Activated naive CD4-positive, alpha-beta T cell treated with anti-CD3 and anti-CD28 coated beads, Interleukin-2, amount 10 ng/mL, durations not matched to agents 7 days and 5 days (primary cell): ENCODE results near the gene CIC.

Experiments
- CTCF ChIA-PET: fragments of 350-600 bp; sonication (Branson Sonifier 250); formaldehyde crosslinking; loops from one replicate; lab custom pipeline; 2021; ENCODE audit warnings: antibody characterized with exemption; lab: Charles Lee
- DNase-seq: peaks from one replicate; pipeline ENCODE4 v3.0.0-alpha.2; 2020
- H3K27ac Mint-ChIP-seq: one replicate; pipeline ENCODE4 v1.8.0; 2021; ENCODE audit warnings: mild to moderate bottlenecking, moderate library complexity, mixed read lengths
- H3K27me3 Mint-ChIP-seq: one replicate; pipeline ENCODE4 v1.8.0; 2021; ENCODE audit warnings: mild to moderate bottlenecking, mixed read lengths
- H3K36me3 Mint-ChIP-seq: one replicate; pipeline ENCODE4 v1.8.0; 2021; ENCODE audit warnings: mixed read lengths
- H3K4me1 Mint-ChIP-seq: one replicate; pipeline ENCODE4 v1.8.0; 2021; ENCODE audit warnings: mixed read lengths
- H3K4me3 Mint-ChIP-seq: one replicate; pipeline ENCODE4 v1.8.0; 2021; ENCODE audit warnings: mild to moderate bottlenecking, moderate library complexity, mixed read lengths
- H3K9me3 Mint-ChIP-seq: one replicate; pipeline ENCODE4 v1.8.0; 2021; ENCODE audit warnings: mixed read lengths

The CIC gene

GRCh38 chr19:42247640-42248199 lies 21.3 kb upstream of the CIC start:
- Mint-ChIP-seq H3K4me1 (peaks cover 62% of the 10 kb centered on the region), H3K4me3 (no peak overlapping the region), H3K9me3 (no peaks in the 10 kb centered on the region), H3K27me3 (no peaks in the 10 kb centered on the region), H3K36me3 (peaks cover 13% of the 10 kb centered on the region), H3K27ac (no peak overlapping the region)
- CTCF ChIA-PET = interaction anchor here (2.9 to 6.6 kb wide), 2 partner anchors 31 to 48 kb away, joined by 8 to 57 read pairs; no protein-coding TSS in a partner anchor
- DNase-seq = no peak

GRCh38 chr19:42248270-42249148 lies 20.5 kb upstream of the CIC start:
- Mint-ChIP-seq H3K9me3 (no peaks in the 10 kb centered on the region), H3K4me1 (peaks cover 59% of the 10 kb centered on the region), H3K27ac (no peak overlapping the region), H3K36me3 (peaks cover 16% of the 10 kb centered on the region), H3K4me3 (no peak overlapping the region), H3K27me3 (no peaks in the 10 kb centered on the region)
- DNase-seq = no peak
- CTCF ChIA-PET = interaction anchor here (1.7 to 6.6 kb wide), 2 partner anchors 30 to 137 kb away, joined by 3 to 57 read pairs; no protein-coding TSS in a partner anchor

GRCh38 chr19:42249149-42249750 lies 19.8 kb upstream of the CIC start:
- no peaks in the 10 kb centered on the region for H3K9me3 Mint-ChIP-seq
- no peak overlapping the region for H3K4me3 Mint-ChIP-seq
- H3K27me3 Mint-ChIP-seq = no peaks in the 10 kb centered on the region
- DNase-seq = no peak
- CTCF ChIA-PET = interaction anchor here (1.7 to 3.3 kb wide), 2 partner anchors 30 to 138 kb away, joined by 3 to 18 read pairs; no protein-coding TSS in a partner anchor
- H3K36me3 Mint-ChIP-seq = peaks cover 15% of the 10 kb centered on the region
- H3K27ac Mint-ChIP-seq = no peak overlapping the region
- peaks cover 55% of the 10 kb centered on the region for H3K4me1 Mint-ChIP-seq

DNA sequence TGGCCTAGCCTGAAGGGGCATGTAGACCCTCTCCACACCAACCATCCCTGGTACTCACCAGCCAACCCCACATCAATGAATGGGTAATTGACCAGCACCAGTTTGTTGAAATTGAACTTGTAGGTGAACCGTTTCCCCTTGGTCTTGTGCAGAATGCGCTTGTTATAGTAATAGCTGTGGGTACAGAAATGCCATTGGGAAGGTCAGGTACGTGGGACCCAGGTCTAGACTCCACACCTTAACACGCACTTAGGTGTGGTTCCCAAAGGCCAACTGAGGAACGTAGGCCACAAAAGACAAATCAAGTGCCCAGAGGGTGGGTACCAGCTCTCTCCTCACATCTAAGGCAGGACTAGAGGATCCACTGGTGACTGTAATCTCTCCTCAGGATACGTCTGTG lies 19.3 kb upstream of the CIC start:
- H3K36me3 Mint-ChIP-seq = peaks cover 14% of the 10 kb centered on the region
- DNase-seq = no peak
- no peaks in the 10 kb centered on the region for H3K27me3 Mint-ChIP-seq
- H3K4me3 Mint-ChIP-seq = no peak overlapping the region
- peak overlapping the region; percentile 64 for H3K27ac Mint-ChIP-seq
- H3K9me3 Mint-ChIP-seq = no peaks in the 10 kb centered on the region
- H3K4me1 Mint-ChIP-seq = peaks cover 49% of the 10 kb centered on the region
- CTCF ChIA-PET = interaction anchor here (1.1 to 3.3 kb wide), 3 partner anchors 29 to 139 kb away, joined by 3 to 18 read pairs (median 3); no protein-coding TSS in a partner anchor

DNA sequence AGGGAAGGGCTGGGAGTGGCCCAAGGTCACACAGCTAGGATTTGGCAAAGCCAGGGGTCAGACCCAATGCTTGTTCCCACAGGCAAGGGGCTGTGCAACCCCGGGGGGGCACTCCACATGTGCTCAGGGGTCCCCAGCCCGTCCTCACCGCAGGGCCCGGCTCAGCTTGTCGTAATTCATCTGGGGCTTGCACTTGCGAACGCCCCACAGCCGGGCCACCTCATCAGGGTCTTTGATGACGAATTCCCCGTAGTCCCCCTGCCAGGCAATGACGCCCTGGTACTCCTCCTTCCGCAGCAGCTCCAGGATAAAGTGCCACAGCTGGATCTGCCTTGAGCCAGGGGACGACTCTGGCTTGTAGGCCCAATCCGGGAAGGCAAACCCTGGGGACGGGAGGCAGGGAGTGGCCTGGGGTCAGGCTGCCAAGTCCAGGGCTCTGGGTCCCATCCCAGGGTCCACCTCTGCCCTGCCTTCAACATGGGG lies 18.8 kb upstream of the CIC start:
- Mint-ChIP-seq H3K9me3 (no peaks in the 10 kb centered on the region), H3K27me3 (no peaks in the 10 kb centered on the region), H3K4me3 (peak overlapping the region; percentile 18), H3K4me1 (peaks cover 45% of the 10 kb centered on the region), H3K36me3 (peaks cover 14% of the 10 kb centered on the region), H3K27ac (peak overlapping the region; percentile 64)
- CTCF ChIA-PET = interaction anchor here (1.1 to 3.3 kb wide), 3 partner anchors 29 to 139 kb away, joined by 3 to 18 read pairs (median 3); no protein-coding TSS in a partner anchor
- no peak for DNase-seq

- H3K36me3 Mint-ChIP-seq = peaks cover 14% of the 10 kb centered on the region
- peak overlapping the region; percentile 18 for H3K4me3 Mint-ChIP-seq
- H3K27me3 Mint-ChIP-seq = peaks cover 6% of the 10 kb centered on the region
- CTCF ChIA-PET = interaction anchor here (0.9 to 3.3 kb wide), 6 partner anchors 8 to 140 kb away, joined by 3 to 18 read pairs (median 4); partner anchors contain the start of gene GSK3A
- H3K9me3 Mint-ChIP-seq = no peaks in the 10 kb centered on the region
- H3K27ac Mint-ChIP-seq = peak overlapping the region; percentile 74
- peaks cover 43% of the 10 kb centered on the region for H3K4me1 Mint-ChIP-seq
- DNase-seq = peak; percentile 39
These were observed 18.2 kb upstream of the CIC start for GRCh38 chr19:42250666-42251531.

- H3K36me3 Mint-ChIP-seq = peaks cover 13% of the 10 kb centered on the region
- H3K4me3 Mint-ChIP-seq = peak overlapping the region; percentile 87
- no peaks in the 10 kb centered on the region for H3K9me3 Mint-ChIP-seq
- peaks cover 44% of the 10 kb centered on the region for H3K4me1 Mint-ChIP-seq
- peak overlapping the region; percentile 87 for H3K27ac Mint-ChIP-seq
- peaks cover 15% of the 10 kb centered on the region for H3K27me3 Mint-ChIP-seq
- CTCF ChIA-PET = interaction anchor here (0.9 to 3.3 kb wide), 4 partner anchors 9 to 45 kb away, joined by 3 to 18 read pairs (median 4); partner anchors contain the start of gene GSK3A
- DNase-seq = no peak
These were observed 17.3 kb upstream of the CIC start for GRCh38 chr19:42251572-42252358.

DNA sequence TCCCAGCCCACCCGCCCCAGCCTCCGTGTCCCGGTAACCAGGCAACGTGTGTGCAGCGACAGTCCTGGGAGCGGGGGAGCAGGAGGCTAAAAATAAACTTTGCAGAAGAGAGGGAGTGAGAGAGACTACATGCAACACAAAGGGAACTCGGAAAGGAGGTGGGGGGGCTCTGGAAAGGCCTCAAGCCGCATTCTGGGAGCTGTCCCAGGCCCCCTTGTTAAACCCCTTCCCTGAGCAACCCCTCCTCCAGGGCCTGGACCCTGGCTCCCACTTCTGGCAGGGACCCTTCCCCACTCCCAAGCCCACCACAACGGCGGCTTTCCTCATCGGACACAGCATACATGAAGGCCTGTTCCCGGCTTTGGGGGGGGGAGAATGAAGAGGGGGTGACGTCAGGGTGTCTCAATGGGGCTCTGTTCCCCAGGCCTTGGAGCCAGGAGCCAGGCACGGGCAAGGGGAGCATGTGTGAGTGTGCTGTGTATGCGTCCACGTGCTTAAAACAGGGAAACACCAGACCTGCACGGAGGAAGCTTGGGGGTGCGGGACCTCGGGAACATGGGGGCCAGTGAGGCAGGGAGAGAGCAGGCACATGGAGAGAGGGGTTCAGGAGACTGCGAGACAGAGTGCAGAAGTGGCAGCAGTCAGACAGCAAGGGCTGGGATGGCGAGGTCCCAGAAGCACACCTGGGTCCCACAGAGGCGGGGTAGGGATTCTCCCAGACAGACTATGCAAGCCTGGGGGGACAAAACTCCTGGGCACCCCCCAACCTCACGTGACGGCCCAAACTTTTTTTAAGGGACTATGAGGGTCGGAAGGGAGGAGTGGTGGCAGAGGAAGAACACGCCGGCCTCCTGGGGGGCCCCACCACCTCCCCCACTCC lies 16.4 kb upstream of the CIC start:
- no peak for DNase-seq
- peaks cover 13% of the 10 kb centered on the region for H3K36me3 Mint-ChIP-seq
- no peaks in the 10 kb centered on the region for H3K9me3 Mint-ChIP-seq
- CTCF ChIA-PET = interaction anchor here (1.6 to 3.3 kb wide), 2 partner anchors 10 to 27 kb away, joined by 4 to 18 read pairs; partner anchors contain the start of gene GSK3A
- H3K4me1 Mint-ChIP-seq = peaks cover 41% of the 10 kb centered on the region
- H3K27ac Mint-ChIP-seq = peak overlapping the region; percentile 94
- H3K27me3 Mint-ChIP-seq = peaks cover 23% of the 10 kb centered on the region
- H3K4me3 Mint-ChIP-seq = peak overlapping the region; percentile 87

DNA sequence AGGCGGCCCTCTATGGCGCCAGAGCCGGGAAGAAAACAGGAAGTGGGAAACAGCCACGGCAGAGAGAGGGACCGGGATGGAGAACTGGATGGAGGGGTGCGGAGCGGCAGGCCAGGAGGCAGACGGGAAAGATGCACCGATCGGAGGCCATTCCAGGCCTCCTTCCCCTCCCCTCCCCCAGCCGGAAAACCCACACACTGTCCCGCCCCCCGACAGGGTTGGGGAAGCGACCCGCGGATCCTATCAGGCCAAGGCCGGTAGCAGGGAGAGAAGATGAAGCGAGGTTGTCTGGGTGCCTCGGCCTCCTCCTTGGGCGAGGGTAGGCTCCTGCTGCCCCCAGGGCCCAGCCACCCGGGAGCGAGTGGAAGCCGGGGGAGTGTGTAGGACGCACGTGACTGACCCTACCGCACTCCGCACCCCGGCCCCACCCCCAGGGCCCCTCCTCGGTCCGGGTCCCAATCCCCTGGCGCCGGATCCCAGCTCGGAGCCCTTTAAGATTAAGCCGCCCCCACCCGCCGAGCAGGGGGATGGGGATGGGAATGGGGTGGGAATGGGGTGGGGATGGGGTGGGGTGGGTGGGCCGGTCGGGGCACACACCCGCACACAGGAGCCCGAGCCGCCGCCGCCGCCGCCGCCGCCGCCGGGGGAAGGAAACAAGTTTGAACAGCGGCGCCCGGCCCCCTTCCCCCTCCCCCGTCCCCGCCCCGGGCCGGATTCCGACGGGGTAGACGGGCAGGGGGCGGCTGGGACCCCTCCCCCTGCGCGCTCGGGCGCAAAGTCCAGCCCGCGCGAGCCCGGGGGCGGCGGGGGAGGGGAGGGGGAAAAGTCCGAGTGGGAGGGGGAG lies 15.6 kb upstream of the CIC start:
- Mint-ChIP-seq H3K27me3 (peaks cover 32% of the 10 kb centered on the region), H3K4me1 (peaks cover 41% of the 10 kb centered on the region), H3K9me3 (no peaks in the 10 kb centered on the region), H3K27ac (peak overlapping the region; percentile 94), H3K36me3 (peaks cover 13% of the 10 kb centered on the region), H3K4me3 (peak overlapping the region; percentile 87)
- CTCF ChIA-PET = no interaction called here
- DNase-seq = peak; percentile 80

GRCh38 chr19:42254089-42254849 lies 14.8 kb upstream of the CIC start:
- Mint-ChIP-seq H3K36me3 (peaks cover 13% of the 10 kb centered on the region), H3K4me3 (peak overlapping the region; percentile 77), H3K9me3 (no peaks in the 10 kb centered on the region), H3K4me1 (peaks cover 41% of the 10 kb centered on the region), H3K27ac (peak overlapping the region; percentile 85), H3K27me3 (peaks cover 38% of the 10 kb centered on the region)
- DNase-seq = peak; percentile 87
- CTCF ChIA-PET = no interaction called here
